ENCODE measurements around the gene PNMA8C. TPM values are rescaled to one million over a fixed set of nuclear protein-coding genes. Genes with fewer than 3 reads are reported as not detected.

Gene PNMA8C
- total RNA-seq = under 0.01 and 0.15 TPM in 2 replicates

GRCh38 chr19:46428239-46429135 is at the start of gene PNMA8C:
Gene PNMA8C (minus strand): TSS chr19:46428936. CDS start chr19:46428359, 577 bp downstream.

GRCh38 chr19:46471116-46471733 is 42.5 kb upstream of the PNMA8C start, which contains the start of gene PNMA8A:
Gene PNMA8A (minus strand): TSS chr19:46471563. CDS start chr19:46471035, 528 bp downstream.

DNA sequence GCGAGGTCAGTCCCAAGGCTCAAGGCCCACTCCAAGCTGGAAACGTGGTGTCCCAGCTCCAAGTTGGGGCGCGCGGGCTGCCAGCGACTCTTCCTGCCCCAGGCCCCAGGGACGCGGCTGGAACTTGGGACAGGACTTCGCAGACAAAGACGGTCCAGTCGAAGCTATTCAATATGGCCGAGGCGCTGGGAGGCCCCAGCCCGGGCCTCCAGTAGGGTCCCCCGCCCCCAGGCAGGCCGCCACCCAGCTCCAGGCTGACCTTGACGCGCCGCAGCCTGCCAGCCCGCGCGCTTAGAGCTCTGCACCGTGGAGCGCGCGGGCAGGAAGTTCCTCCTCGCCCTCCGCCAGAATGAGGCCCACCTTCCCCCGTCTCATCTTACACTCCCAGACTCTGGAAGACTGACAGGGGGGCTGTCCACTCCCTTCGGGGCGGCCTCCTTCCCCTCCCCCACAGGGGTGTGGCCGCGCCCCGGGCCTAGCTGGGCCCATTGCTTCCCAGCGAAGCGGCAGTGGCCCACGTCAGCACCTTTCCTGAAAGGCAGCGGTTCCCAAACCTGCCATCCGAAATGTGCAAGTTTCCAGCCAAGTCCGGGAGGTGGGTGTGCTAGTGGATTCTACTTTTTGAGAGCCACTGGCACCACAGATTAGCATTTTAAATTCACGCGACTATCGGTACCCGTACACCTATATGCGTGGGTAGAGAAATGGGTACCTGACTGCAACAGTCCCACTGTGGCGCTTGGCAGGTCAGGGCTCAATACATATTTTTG is 15.3 kb downstream of the PNMA8C start, which contains the start of gene CCDC8:
CCDC8 (minus strand) TSS at position 303 of the 770 bp plus-strand sequence. CDS start 754 bp downstream, outside the sequence.

Other genes starting within 250 kb of the PNMA8C start
- not detected in 2 replicates for gene IGFL1, start 199.2 kb downstream of the PNMA8C start, total RNA-seq
- gene HIF3A, start 131.9 kb downstream of the PNMA8C start, total RNA-seq = 4.8 and 7.6 TPM in 2 replicates
- gene PPP5C, start 81.8 kb downstream of the PNMA8C start, total RNA-seq = 64.2 and 66.8 TPM in 2 replicates
- 29.8 and 34.2 TPM in 2 replicates for gene CCDC8, start 15.4 kb downstream of the PNMA8C start, total RNA-seq
- gene PNMA8A, start 42.6 kb upstream of the PNMA8C start, total RNA-seq = 2.5 and 17.3 TPM in 2 replicates
- gene PNMA8B, start 66.9 kb upstream of the PNMA8C start, total RNA-seq = 2.8 and 5.6 TPM in 2 replicates
- 245 and 374 TPM in 2 replicates for gene CALM3, start 172.4 kb upstream of the PNMA8C start, total RNA-seq
- 2.9 and 6.8 TPM in 2 replicates for gene PTGIR, start 196.2 kb upstream of the PNMA8C start, total RNA-seq
- not detected in 2 replicates for gene GNG8, start 207.3 kb upstream of the PNMA8C start, total RNA-seq
- gene DACT3, start 232.2 kb upstream of the PNMA8C start, total RNA-seq = 6.5 and 15.5 TPM in 2 replicates

Measured in smooth muscle cell of trachea (primary cell).